GM21528 (cell line): Measurements from ENCODE around the gene TPSB2.
"Not testable (repeated sequence)": the region's sequence is repeated elsewhere in the genome, so short reads cannot be mapped to it uniquely, and the experiment has no call there.

Experiments
- ATAC-seq: cut with Tn5 transposase; IDR thresholded peaks from one replicate; pipeline ENCODE4 v1.9.1; 2021; ENCODE audit warnings: mild to moderate bottlenecking, moderate library complexity; ENCODE audit not compliant: unreplicated experiment, low FRiP score

TPSB2 gene

GRCh38 chr16:1243907-1244850, 14.2 kb upstream of the TPSB2 start:
- not testable (repeated sequence) for ATAC-seq

DNA sequence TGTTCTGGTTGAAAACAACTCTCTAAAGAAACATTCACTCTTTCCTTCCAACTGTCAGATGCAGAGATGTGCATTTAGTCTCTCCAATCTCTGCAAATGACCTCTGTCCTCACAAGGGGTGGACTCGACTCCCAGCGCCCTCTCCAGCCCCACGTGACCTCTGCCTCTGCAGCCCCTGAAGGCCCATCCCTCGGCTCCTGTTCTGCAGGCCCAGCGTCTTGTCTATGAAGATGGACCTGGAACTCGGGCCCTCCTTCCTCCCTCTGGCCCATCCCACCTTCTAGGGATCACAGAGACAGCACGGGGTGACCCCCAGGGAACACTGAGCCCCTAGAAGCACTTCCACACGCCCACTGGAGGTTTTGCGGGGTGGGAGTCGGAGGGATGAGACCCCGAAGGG, 13.4 kb upstream of the TPSB2 start:
- ATAC-seq, result not testable (repeated sequence)

GRCh38 chr16:1241081-1241480, 11.1 kb upstream of the TPSB2 start:
- ATAC-seq, result not testable (repeated sequence)

DNA sequence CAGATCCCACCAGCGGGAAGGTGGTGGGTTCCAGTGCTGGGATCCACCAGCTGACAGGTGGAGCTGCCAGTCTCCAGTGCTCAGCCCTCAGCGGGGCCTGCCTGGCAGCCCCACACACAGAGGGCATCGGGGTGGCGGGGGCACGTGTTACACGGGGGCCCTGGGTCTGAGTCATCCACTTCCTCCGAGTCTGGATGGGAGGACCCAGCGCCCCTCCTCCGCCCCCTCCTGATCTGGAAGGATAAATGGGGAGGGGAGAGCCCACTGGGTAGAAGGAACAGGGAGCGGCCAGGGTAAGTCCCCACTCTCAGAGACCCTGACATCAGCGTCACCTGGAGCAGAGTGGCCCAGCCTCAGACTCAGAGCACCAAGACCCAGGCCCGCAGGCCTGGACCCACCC, 10.5 kb upstream of the TPSB2 start, which contains the start of gene TPSAB1:
Gene TPSAB1 (plus strand): TSS at position 270 of the 400 bp plus-strand sequence. CDS start 234 bp downstream, outside the sequence.
- ATAC-seq, result not testable (repeated sequence)

- not testable (repeated sequence) for ATAC-seq
Observed at GRCh38 chr16:1239575-1239974, 9.6 kb upstream of the TPSB2 start.

GRCh38 chr16:1238909-1239308, 8.9 kb upstream of the TPSB2 start:
- ATAC-seq, result not testable (repeated sequence)

- no peak for ATAC-seq
Observed at GRCh38 chr16:1237990-1238389, 8.0 kb upstream of the TPSB2 start.

GRCh38 chr16:1236659-1237058, 6.7 kb upstream of the TPSB2 start:
- not testable (repeated sequence) for ATAC-seq

DNA sequence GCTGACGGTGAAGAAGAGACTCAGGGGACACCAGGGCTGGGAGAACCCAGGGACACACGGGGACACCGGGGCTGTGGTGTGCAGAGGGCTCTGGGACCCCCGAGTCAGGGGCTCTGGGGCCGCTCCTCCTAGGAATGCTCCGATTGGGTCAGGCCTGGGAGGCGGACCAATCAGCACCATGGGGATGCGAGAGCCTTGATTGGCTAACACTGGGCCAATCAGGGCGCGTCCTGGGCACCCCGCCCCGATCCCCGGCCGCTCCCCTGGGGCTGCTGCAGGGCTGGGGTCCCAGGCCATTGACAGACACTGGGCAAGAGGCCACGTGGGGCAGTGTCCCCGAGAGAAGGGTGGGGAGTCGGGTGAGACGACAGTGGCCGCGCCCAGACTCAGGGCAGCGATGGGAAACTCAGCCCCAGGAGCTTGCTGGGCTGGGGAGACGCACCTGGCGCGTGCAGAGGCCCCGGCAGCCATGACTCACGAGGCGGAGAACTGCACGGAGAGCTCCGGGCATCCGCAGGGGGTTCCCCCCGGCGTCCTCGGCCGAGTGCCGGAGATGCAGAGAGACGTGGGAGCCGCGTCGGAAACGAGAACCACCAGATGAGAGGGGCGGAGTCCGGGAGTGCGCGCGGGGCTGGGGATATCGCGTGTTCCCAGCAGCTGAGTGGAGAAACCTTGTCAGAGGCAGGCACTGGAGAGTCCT, 2.2 kb upstream of the TPSB2 start:
- ATAC-seq, result not testable (repeated sequence)

GRCh38 chr16:1231301-1231700, 1.3 kb upstream of the TPSB2 start:
- ATAC-seq, result not testable (repeated sequence)

GRCh38 chr16:1230471-1231212, 658 bp upstream of the TPSB2 start:
- ATAC-seq, result not testable (repeated sequence)

GRCh38 chr16:1229476-1229875, 508 bp downstream of the TPSB2 start:
- not testable (repeated sequence) for ATAC-seq

- ATAC-seq, result not testable (repeated sequence)
Observed at GRCh38 chr16:1228227-1228626, 1.8 kb downstream of the TPSB2 start.

DNA sequence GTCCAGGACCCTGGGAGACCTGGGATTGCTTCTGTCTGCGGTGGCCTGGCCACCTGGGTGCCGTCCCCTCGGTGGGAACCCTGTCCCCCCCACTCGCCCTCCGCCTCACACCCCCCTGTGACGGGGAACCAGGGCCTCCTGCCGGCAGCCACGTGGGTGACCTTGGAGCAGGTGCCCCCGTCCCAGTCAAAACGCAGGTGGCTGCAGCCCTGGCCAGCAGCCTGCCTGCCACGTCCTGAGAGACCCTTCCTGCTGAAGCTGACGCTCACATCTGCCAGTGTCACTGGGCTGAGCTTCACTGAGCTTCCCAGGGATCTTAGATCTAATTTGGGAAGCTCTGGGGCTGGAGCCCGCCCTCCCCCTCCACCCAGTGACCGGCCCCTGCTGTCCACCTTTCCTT, 3.3 kb downstream of the TPSB2 start:
- ATAC-seq, result not testable (repeated sequence)

DNA sequence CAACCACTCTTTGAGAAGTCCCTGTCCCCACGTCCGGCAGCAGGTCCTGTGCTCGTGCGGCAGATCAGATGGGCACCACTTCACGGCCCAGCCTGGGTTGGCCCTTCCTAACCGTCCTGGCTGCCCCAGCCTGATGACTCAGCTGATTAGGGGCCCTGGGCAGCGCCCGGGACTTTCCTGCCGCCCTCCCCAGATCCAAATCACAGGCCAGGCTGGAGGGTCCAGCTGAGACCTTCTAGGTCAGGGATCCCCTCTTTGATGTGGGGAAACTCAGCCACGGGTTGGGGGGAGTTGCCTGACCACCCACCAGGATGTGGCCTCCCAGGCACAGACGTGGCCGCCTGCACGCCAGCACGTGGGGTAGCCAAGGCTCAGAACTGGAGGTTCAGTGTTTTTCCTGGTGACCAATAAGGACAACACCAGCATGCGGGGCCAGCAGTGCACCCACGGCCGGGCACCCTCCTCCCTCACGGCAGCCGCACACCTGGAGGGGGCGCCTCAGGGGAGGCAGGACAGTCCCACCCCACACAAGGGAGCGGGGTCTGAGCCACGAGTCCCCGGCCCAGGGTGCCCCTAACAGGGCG, 4.2 kb downstream of the TPSB2 start:
- not testable (repeated sequence) for ATAC-seq

DNA sequence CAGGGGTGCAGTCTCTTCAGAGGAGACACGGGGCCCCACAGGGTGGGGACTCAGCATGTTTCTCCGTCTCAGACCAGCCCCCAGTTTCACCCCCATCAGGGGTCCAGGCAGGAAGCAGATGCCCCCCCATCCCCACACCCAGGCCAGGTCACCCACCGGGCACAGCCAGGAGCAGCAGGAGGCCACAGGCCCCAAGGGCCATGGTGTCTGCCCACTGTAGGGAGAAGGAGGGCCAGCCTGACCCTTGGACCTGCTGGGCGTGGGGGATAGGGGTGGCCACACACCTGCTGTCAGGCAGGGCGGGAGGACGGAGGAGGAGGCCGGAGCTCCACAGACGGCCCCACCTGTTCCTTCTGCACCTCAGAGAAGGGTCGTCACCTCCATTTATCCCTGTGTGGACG, 4.9 kb downstream of the TPSB2 start, which contains the start of gene TPSG1:
Gene TPSG1 (minus strand): TSS at position 218 of the 401 bp plus-strand sequence. CDS start 16 bp downstream, at position 202.
- ATAC-seq, result no peak

- ATAC-seq, result no peak
Observed at GRCh38 chr16:1224558-1224957, 5.4 kb downstream of the TPSB2 start.

GRCh38 chr16:1223355-1224214, 6.4 kb downstream of the TPSB2 start:
- ATAC-seq, result no peak
